ENCODE data around the gene TPGS2. TPM values are rescaled to one million over a fixed set of nuclear protein-coding genes. Genes with fewer than 3 reads are reported as not detected.

TPGS2 gene
- total RNA-seq, 2 donors from 2014 or later, result 128 to 157 TPM

DNA sequence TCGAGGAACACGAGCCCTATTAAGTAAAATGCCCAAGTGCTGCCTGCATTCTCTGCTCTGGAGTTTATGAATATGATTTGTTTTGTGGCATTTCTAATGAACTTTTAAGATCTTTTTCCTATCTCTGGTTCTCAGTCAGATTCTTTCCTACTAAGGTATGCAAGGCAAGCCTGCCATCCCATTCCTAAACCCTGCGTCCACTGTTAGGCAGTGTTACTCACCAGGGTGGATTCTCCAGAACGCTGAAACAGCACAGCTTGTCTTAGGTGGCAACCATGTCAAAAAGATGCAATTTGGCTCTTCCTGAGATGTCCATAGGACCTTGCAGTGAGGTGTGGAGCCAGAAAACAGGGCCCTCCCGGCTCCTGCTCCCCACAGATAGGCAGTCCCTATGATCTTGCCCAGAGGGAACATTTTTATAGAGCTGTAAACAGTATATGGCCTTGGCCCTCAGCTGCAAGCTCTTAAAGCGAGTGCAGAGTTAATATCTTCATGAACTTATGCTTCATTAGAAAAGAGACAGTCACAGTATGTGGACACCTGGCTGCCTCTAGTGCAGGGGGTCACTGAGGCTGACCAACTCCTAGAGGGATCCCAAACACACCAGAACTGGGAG is 84.4 kb downstream of the TPGS2 start:
- no peak for DNase-seq (ENCODE audit: low spot score)
- WGBS, result 59% methylated on average over 6 of the region's 6 CpGs
- no peak overlapping the region for H3K4me3 ChIP-seq
- H3K4me1 ChIP-seq (replicated peaks), result no peaks in the 10 kb centered on the region
- H3K36me3 ChIP-seq, result no peaks in the 10 kb centered on the region
- intact Hi-C loops (cut with DNase I), result no loop called here
- H3K27me3 ChIP-seq (replicated peaks; ENCODE audit: insufficient read depth), result no peaks in the 10 kb centered on the region
- peak overlapping the region; percentile 13 to 30 for H3K27ac ChIP-seq
- H3K9me3 ChIP-seq, result no peaks in the 10 kb centered on the region
- TF ChIP-seq, protein P1, sequence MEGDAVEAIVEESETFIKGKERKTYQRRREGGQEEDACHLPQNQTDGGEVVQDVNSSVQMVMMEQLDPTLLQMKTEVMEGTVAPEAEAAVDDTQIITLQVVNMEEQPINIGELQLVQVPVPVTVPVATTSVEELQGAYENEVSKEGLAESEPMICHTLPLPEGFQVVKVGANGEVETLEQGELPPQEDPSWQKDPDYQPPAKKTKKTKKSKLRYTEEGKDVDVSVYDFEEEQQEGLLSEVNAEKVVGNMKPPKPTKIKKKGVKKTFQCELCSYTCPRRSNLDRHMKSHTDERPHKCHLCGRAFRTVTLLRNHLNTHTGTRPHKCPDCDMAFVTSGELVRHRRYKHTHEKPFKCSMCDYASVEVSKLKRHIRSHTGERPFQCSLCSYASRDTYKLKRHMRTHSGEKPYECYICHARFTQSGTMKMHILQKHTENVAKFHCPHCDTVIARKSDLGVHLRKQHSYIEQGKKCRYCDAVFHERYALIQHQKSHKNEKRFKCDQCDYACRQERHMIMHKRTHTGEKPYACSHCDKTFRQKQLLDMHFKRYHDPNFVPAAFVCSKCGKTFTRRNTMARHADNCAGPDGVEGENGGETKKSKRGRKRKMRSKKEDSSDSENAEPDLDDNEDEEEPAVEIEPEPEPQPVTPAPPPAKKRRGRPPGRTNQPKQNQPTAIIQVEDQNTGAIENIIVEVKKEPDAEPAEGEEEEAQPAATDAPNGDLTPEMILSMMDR (IDR thresholded peaks at IDR 0.05), result no peak
- no peak for TF ChIP-seq POLR2AphosphoS5 (IDR thresholded peaks at IDR 0.05)
- no peak for TF ChIP-seq POLR2A (IDR thresholded peaks at IDR 0.05)

Other genes with a start within 250 kb of the TPGS2 start
- gene KIAA1328, start 125 bp upstream of the TPGS2 start, total RNA-seq, result 10 to 100 TPM in 1 of 2 donors, 1 to 10 TPM in 1; 8.7 to 13.7 TPM